Aorta (tissue), 5 donors: ENCODE data around the gene TEAD4. TPM values are rescaled to one million over a fixed set of nuclear protein-coding genes. Genes with fewer than 3 reads are reported as not detected.

ENCODE experiments used
- ATAC-seq: fragments of 200-7000 bp; cut with Tn5 transposase; one replicate; pipeline ENCODE4 v1.9.1; 2022; ENCODE audit warnings: moderate library complexity; ENCODE audit not compliant: low FRiP score
- DNase-seq, 2 donors: peaks; one replicate each; pipeline ENCODE4 v3.0.0-alpha.2; 2020
- H3K27ac ChIP-seq, 2 donors: one replicate each; pipeline ENCODE4 v1.5.1; 2013; ENCODE audit warnings: low read length in 2 of 2, mild to moderate bottlenecking in 2 of 2, moderate library complexity in 2 of 2, control low read depth in 1 of 2, inconsistent platforms in 1 of 2, low read depth in 1 of 2
- H3K27me3 ChIP-seq, 2 donors: one replicate each; pipeline ENCODE4 v1.6.1; 2013; ENCODE audit warnings: control low read depth in 1 of 2, low read length in 1 of 2, mild to moderate bottlenecking in 1 of 2, moderate library complexity in 1 of 2; ENCODE audit not compliant: insufficient read depth in 2 of 2, control insufficient read depth in 1 of 2
- H3K36me3 ChIP-seq, 2 donors: one replicate each; pipeline ENCODE4 v1.6.1; 2013; ENCODE audit warnings: control low read depth in 1 of 2, low read length in 1 of 2, mild to moderate bottlenecking in 1 of 2; ENCODE audit not compliant: insufficient read depth in 2 of 2, control insufficient read depth in 1 of 2
- H3K4me1 ChIP-seq, 2 donors: one replicate each; pipeline ENCODE4 v1.6.1; 2013; ENCODE audit warnings: low read length in 2 of 2, control low read depth in 1 of 2, mild to moderate bottlenecking in 1 of 2, moderate library complexity in 1 of 2; ENCODE audit not compliant: insufficient read depth in 2 of 2, control insufficient read depth in 1 of 2
- H3K4me3 ChIP-seq, 2 donors: one replicate each; pipeline ENCODE4 v1.5.1; 2013; ENCODE audit warnings: low read length in 2 of 2, control low read depth in 1 of 2, mild to moderate bottlenecking in 1 of 2
- H3K9me3 ChIP-seq: one replicate; pipeline ENCODE4 v1.6.1; 2013; ENCODE audit warnings: mild to moderate bottlenecking, low read length; ENCODE audit not compliant: control insufficient read depth
- WGBS, 2 donors: extraction: QIAGEN DNeasy Blood & Tissue Kit; methylation state at CpG; one replicate each; pipeline ENCODE4 v1.1.7; 2013; 5-methylcytosine and 5-hydroxymethylcytosine counted together
- intact Hi-C, 2 donors: fragments of 100-400 bp; cut with DNase I; formaldehyde crosslinking; loops; one replicate each; pipeline versions ENCODE4 v1.14.2 to v1.15.0; 2022
- polyA plus RNA-seq, 2 donors: library from polyadenylated mRNA; stranded (reverse); fragments of 200-250 nt; gene quantifications; one replicate each; pipeline ENCODE4 v1.2.3, GENCODE V29; 2013
- total RNA-seq, 2 donors: library from RNA; stranded (reverse); fragmentation: NEBNext Ultra II Directional; extraction: Animal tissue kit (Norgen Biotek cat#: 25700); gene quantifications; one replicate each; pipeline ENCODE4 v1.2.1, GENCODE V29; 2021
- donor health status: healthy with polysubstance abuse.
- donor health status: Bipolar disorder and iron deficiency.
- donor health status: DM: no; HTN: no; CAD: no.
- donor health status: DM: no; HTN: no; CAD: no.
- donor health status: DM: yes; HTN: yes; CAD: no.

Gene TEAD4
- total and polyA plus RNA-seq, 4 donors = 8.9 to 29.0 (median 20.2) TPM

DNA sequence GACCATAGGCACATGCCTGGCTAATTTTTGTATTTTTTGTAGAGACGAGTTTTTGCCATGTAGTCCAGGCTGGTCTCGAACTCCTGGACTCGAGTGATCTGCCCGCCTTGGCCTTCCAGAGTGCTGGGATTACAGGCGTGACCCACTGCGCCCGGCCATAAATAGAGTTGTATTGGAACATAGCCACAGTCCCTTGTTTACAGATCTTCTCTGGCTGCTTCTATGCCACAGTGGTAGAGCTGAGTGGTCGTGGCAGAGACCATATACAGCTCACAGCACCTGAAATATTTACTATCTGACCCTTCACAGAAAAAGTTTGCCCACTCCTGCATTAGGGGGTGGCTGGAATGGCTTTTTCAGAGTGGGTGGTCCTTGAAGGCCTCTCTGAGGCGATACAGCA, 90.0 kb downstream of the TEAD4 start:
- H3K4me3 ChIP-seq = no peak overlapping the region
- no peaks in the 10 kb centered on the region for H3K27me3 ChIP-seq
- WGBS, 2 donors = 77 to 84% methylated on average over 9 of the region's 9 CpGs
- ATAC-seq (no peak), DNase-seq (peak in 1 of 2 donors; percentile 30)
- intact Hi-C loops = no loop called here
- H3K27ac ChIP-seq = no peak overlapping the region
- H3K36me3 ChIP-seq = no peaks in the 10 kb centered on the region
- no peaks in the 10 kb centered on the region for H3K4me1 ChIP-seq
- H3K9me3 ChIP-seq = no peaks in the 10 kb centered on the region

DNA sequence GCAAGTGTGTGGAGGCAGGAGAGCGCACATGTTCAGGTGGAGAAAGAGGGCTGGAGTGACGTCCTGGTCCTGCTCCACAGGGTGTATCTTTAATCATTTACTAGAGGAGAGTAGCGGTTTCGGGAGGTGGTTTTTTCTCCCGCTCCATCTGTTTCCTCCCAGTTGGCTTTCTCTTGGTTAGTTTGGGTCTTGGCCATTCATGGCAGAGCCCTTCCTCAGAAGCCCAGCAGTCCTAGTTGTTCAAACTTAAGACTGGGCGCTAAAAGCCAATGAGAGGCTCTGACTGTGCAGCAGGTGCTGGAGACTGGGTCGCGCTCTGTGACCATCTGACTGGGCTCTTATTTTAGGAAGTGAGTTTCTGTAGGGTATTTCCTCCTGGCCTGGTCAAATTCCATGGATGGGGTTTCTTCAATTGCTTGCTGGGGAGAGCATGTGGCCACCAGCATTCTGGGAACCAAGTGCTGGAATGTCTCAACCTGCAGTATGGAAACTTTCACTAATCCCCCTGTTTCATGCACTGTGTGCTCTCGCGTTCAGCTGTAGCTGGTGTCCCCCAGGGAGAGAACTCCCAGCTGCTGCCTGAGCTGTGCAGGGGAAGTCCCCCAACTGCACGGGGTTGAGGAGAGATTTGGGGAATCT, 90.5 kb downstream of the TEAD4 start:
- Histone ChIP-seq H3K4me3 (no peak overlapping the region), H3K27me3 (no peaks in the 10 kb centered on the region), H3K4me1 (no peaks in the 10 kb centered on the region), H3K9me3 (no peaks in the 10 kb centered on the region), H3K36me3 (no peaks in the 10 kb centered on the region), H3K27ac (no peak overlapping the region)
- WGBS, 2 donors = 58 to 72% methylated on average over 11 of the region's 11 CpGs
- DNase-seq (peak in 1 of 2 donors; percentile 39), ATAC-seq (no peak)
- intact Hi-C loops = no loop called here

DNA sequence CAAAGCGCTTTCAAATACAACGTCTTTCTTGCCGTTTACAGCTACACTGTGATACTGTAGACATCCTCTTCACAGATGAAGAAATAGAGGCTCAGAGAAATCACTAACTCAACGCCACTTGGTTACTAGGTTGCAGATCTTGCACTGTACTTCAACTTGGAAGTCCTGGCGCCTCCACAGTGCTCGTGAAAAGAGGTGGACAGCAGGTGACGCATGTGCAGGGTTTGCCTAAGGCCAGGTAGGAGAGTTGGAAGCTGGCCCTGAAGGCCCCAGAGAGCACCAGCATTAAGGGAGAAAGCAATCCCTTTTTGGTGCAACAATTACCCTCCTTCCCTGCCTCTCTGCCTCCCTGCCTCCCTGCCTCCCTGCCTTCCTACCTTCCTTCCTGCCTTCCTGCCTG, 95.2 kb downstream of the TEAD4 start:
- Histone ChIP-seq H3K27ac (no peak overlapping the region), H3K4me1 (no peaks in the 10 kb centered on the region), H3K4me3 (no peak overlapping the region), H3K36me3 (no peaks in the 10 kb centered on the region), H3K9me3 (no peaks in the 10 kb centered on the region), H3K27me3 (no peaks in the 10 kb centered on the region)
- DNase-seq (peak in 1 of 2 donors; percentile 19), ATAC-seq (no peak)
- WGBS, 2 donors = 85 to 94% methylated on average over 7 of the region's 7 CpGs
- intact Hi-C loops = no loop called here

DNA sequence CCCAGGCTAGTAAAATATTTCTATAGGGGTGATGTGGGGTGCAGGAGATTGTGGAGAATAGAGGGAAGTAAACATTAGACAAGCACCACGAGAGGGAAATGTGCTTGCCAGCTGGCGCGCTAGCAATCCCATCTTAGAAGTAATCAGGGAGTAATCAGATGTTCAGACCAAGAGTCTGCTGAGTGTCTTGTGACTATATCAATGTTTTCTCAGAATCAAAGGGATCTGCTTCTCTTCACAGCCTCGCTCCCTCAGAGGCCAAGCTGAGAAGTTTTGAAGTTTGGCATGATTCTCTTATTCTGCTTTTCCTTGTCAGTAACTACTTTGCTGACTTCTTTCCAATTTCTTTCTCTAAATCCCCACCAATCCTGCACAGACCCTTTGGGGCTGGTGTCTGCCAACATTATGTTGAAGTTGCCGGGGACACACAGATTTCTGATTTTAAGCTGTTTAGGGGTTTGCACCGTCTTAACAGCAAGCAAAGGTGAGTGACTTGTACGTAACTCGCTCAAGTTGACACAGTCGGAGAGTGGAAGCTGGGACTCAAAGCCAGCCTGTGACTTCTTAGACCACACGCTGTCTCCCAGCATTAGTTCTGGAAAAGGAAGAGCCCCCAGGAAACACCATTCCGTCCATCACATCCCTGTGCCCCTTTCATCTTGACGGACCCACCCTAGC, 96.0 kb downstream of the TEAD4 start:
- Histone ChIP-seq H3K4me1 (no peaks in the 10 kb centered on the region), H3K27me3 (no peaks in the 10 kb centered on the region), H3K27ac (no peak overlapping the region), H3K9me3 (no peaks in the 10 kb centered on the region), H3K36me3 (no peaks in the 10 kb centered on the region), H3K4me3 (no peak overlapping the region)
- DNase-seq (peak in 1 of 2 donors; percentile 21), ATAC-seq (peak; percentile 28)
- WGBS, 2 donors = 53 to 69% methylated on average over 12 of the region's 12 CpGs
- intact Hi-C loops = no loop called here

DNA sequence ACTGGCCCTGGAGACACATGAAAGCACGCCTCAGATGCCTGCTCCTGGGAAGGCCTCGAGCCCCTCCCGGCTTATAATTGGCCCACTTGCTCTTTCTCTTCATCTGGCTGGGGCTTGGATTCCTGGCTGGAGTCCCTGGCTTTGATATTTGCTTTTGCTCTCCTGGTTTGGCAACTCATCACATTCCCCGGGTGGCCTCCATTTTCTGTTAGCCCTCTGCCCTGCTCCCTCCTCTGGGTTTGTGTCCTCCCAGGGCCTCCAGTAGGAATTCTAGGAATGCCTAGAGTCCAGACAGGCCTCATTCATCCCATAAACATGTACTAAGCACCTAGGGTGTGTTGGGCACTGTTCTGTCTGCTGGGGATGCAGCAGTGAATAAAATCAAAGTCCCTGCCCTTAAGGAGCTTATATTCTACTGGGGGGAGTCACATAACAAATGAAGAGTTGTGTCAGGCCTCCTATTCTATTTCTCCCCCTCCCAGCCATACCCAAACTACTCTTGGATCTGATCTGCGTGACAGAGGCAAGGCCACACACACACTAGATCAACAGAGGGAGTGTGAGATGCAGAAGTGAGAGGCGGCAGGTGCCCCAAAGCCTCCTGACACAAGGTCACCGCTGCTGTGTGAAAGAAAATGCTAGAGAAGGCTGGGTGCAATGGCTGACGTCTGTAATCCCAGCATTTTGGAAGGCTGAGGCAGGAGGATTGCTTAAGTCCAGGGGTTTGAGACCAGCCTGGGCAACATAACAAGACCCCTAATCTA, 96.7 kb downstream of the TEAD4 start:
- no peak for ATAC-seq
- Histone ChIP-seq H3K4me3 (no peak overlapping the region), H3K27me3 (no peaks in the 10 kb centered on the region), H3K36me3 (no peaks in the 10 kb centered on the region), H3K27ac (no peak overlapping the region), H3K4me1 (no peaks in the 10 kb centered on the region), H3K9me3 (no peaks in the 10 kb centered on the region)
- intact Hi-C loops = no loop called here
- peak in 1 of 2 donors; percentile 14 for DNase-seq
- WGBS, 2 donors = 83% methylated on average over 8 of the region's 8 CpGs

DNA sequence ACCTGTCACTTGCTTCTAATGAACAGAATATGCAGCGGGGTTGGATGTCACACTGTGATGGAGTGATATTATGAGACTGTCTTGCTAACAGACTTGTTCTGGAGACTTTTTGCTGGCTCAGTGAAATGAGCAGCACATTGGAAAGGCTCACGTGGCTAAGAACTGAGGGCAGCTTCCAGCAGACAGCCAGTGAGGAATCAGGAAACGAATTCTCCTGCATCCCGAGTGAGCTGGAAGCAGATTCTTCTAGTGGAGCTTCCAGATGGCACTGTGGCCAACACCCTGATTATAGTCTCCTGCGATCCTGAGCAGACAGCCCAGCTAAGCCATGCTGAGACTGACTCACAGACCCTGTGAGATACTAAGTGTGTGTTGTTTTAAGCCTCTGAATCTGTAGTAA, 101.9 kb downstream of the TEAD4 start:
- H3K36me3 ChIP-seq = no peaks in the 10 kb centered on the region
- no peak overlapping the region for H3K4me3 ChIP-seq
- no peaks in the 10 kb centered on the region for H3K4me1 ChIP-seq
- no peaks in the 10 kb centered on the region for H3K27me3 ChIP-seq
- no peak overlapping the region for H3K27ac ChIP-seq
- ATAC-seq = no peak
- DNase-seq = no peak
- intact Hi-C loops = no loop called here
- 30 to 50% methylated on average over 5 of the region's 5 CpGs for WGBS, 2 donors
- no peaks in the 10 kb centered on the region for H3K9me3 ChIP-seq

DNA sequence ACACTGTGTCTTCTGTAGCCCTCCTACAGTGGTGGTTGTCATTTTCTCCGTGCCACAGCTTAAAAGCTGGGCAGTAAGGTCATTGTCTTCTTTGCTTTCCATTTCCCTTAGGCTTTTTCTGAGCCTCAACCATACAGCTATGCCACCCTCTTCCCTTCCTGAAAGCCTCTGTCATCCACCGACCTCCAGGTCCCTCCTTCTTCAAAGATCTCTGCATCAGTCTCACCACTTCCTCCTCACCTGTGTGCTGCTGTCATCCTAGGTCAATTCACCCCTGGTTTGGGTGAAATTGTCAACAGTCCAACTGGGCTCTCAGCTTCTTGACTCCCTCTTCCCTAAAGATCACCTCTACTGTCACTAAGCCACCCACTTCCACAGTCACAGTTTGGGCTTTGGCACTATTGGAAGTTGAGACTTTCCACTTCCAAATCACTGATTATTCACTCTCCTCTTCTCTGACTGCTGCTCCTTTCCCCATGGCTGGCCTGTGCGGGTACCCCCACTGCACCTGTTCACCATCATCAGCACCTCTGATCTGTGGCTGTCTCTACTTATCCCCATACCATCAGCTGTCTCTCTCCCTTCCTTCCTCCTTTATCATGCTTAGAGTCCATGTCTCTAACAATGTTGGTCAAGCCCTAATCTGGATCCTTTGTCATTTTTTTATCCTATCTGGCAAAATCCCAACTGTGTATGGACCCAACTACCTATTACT, 102.5 kb downstream of the TEAD4 start:
- DNase-seq = no peak
- H3K27me3 ChIP-seq = no peaks in the 10 kb centered on the region
- H3K27ac ChIP-seq = no peak overlapping the region
- H3K9me3 ChIP-seq = no peaks in the 10 kb centered on the region
- 78 to 94% methylated on average over 3 of the region's 3 CpGs for WGBS, 2 donors
- H3K4me1 ChIP-seq = no peaks in the 10 kb centered on the region
- intact Hi-C loops = no loop called here
- ATAC-seq = no peak
- H3K4me3 ChIP-seq = no peak overlapping the region
- no peaks in the 10 kb centered on the region for H3K36me3 ChIP-seq

DNA sequence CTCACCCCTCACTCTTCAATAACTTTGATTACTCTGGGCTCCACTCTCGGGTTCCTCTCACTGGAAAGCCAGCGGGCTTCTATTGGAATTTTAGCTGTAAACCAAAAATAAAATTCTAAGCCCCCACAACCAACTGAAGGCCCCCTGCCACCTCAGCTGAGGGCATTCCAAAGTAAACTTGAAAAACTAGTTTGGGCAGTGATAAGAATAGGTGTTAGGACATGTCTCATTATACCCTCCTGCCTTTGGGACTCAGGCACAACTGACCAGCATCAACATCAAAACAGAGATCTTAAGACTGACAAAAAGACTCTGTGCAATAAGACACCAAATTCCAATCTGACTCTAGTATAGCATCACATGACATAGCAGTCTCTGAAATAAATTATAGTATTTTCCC, 106.1 kb downstream of the TEAD4 start:
- no peak overlapping the region for H3K4me3 ChIP-seq
- ATAC-seq (no peak), DNase-seq (no peak)
- no peaks in the 10 kb centered on the region for H3K36me3 ChIP-seq
- H3K27me3 ChIP-seq = no peaks in the 10 kb centered on the region
- H3K27ac ChIP-seq = no peak overlapping the region
- intact Hi-C loops = no loop called here
- H3K9me3 ChIP-seq = no peaks in the 10 kb centered on the region
- no peaks in the 10 kb centered on the region for H3K4me1 ChIP-seq
- WGBS, 2 donors = 79 to 85% methylated on average over 2 of the region's 2 CpGs
